Activated CD8-positive, alpha-beta T cell treated with anti-CD3 and anti-CD28 coated beads, Interleukin-2, amount 10 ng/mL, durations not matched to agents 7 days and 5 days (primary cell): ENCODE results near the gene TCF3. TPM values are rescaled to one million over a fixed set of nuclear protein-coding genes. Genes with fewer than 3 reads are reported as not detected.

Experiments
- ATAC-seq: fragments of 150-1000 bp; cut with Tn5 transposase; one replicate; pipeline ENCODE4 v1.10.0; 2021; ENCODE audit warnings: moderate library complexity
- CTCF ChIA-PET: fragments of 350-600 bp; sonication (Branson Sonifier 250); formaldehyde crosslinking; loops from one replicate; lab custom pipeline; 2021; ENCODE audit warnings: antibody characterized with exemption; lab: Charles Lee
- POLR2A ChIA-PET: fragments of 350-600 bp; sonication (Branson Sonifier 250); formaldehyde crosslinking; loops from one replicate; lab custom pipeline; 2021; ENCODE audit warnings: antibody characterized with exemption; lab: Charles Lee
- DNase-seq: peaks from one replicate; pipeline ENCODE4 v3.0.0-alpha.2; 2020
- H3K27ac Mint-ChIP-seq: one replicate; pipeline ENCODE4 v1.8.0; 2021; ENCODE audit warnings: mild to moderate bottlenecking, mixed read lengths
- H3K27me3 Mint-ChIP-seq: one replicate; pipeline ENCODE4 v1.8.0; 2021; ENCODE audit warnings: low read depth, mixed read lengths
- H3K36me3 Mint-ChIP-seq: one replicate; pipeline ENCODE4 v1.8.0; 2021; ENCODE audit warnings: low read depth, mixed read lengths
- H3K4me1 Mint-ChIP-seq: one replicate; pipeline ENCODE4 v1.8.0; 2021; ENCODE audit warnings: low read depth, mixed read lengths
- H3K4me3 Mint-ChIP-seq: one replicate; pipeline ENCODE4 v1.8.0; 2021; ENCODE audit warnings: mild to moderate bottlenecking, mixed read lengths
- H3K9me3 Mint-ChIP-seq: one replicate; pipeline ENCODE4 v1.8.0; 2022; ENCODE audit warnings: mixed read lengths; ENCODE audit not compliant: insufficient read depth
- total RNA-seq, 2 experiments: library from RNA; stranded (reverse); gene quantifications; one replicate each; pipeline ENCODE4 v1.2.3, GENCODE V29; 2021

Gene TCF3
- total RNA-seq, 2 experiments from 2014 or later = 130 to 137 TPM

GRCh38 chr19:1598777-1599459, 53.5 kb downstream of the TCF3 start:
- Mint-ChIP-seq H3K27me3 (no peaks in the 10 kb centered on the region), H3K36me3 (peaks cover 33% of the 10 kb centered on the region), H3K4me3 (no peak overlapping the region), H3K4me1 (peaks cover 14% of the 10 kb centered on the region), H3K27ac (no peak overlapping the region), H3K9me3 (no peaks in the 10 kb centered on the region)
- POLR2A ChIA-PET = no interaction called here
- CTCF ChIA-PET = no interaction called here
- DNase-seq = no peak
- ATAC-seq = no peak

GRCh38 chr19:1593501-1593772, 59.0 kb downstream of the TCF3 start:
- POLR2A ChIA-PET = interaction anchor here (1.0 to 1.9 kb wide), 4 partner anchors 9 to 77 kb away, joined by 3 to 7 read pairs (median 6); partner anchors contain the start of gene UQCR11
- peak overlapping the region; percentile 81 for H3K27ac Mint-ChIP-seq
- H3K4me1 Mint-ChIP-seq = peaks cover 21% of the 10 kb centered on the region

GRCh38 chr19:1592755-1593500, 59.5 kb downstream of the TCF3 start, which contains the start of gene MBD3:
Gene MBD3, minus strand, starts transcription at chr19:1592865. Its CDS starts 234 bp downstream, at chr19:1592631.
- ChIA-PET CTCF (interaction anchor here (1.0 to 2.0 kb wide), 6 partner anchors 10 to 233 kb away, joined by 3 to 8 read pairs (median 6); partner anchors contain the start of gene UQCR11), POLR2A (interaction anchor here (0.6 to 1.9 kb wide), 6 partner anchors 9 to 78 kb away, joined by 3 to 7 read pairs (median 4); partner anchors contain the start of gene UQCR11)
- peaks cover 21% of the 10 kb centered on the region for H3K4me1 Mint-ChIP-seq
- H3K4me3 Mint-ChIP-seq = peak within 1 kb of the TSS; percentile 88
- H3K27me3 Mint-ChIP-seq = no peaks in the 10 kb centered on the region
- peaks cover 22% of the 10 kb centered on the region for H3K36me3 Mint-ChIP-seq
- DNase-seq (peak; percentile 90), ATAC-seq (peak; percentile 85)
- peak within 1 kb of the TSS; percentile 87 for H3K27ac Mint-ChIP-seq
- H3K9me3 Mint-ChIP-seq = no peaks in the 10 kb centered on the region

More at GRCh38 chr19:1593501-1593772, 59.0 kb downstream of the TCF3 start:
- peaks cover 26% of the 10 kb centered on the region for H3K36me3 Mint-ChIP-seq
- no peaks in the 10 kb centered on the region for H3K9me3 Mint-ChIP-seq
- ATAC-seq (no peak), DNase-seq (no peak)
- H3K4me3 Mint-ChIP-seq = peak overlapping the region; percentile 88
- CTCF ChIA-PET = interaction anchor here (1.0 to 2.0 kb wide), 6 partner anchors 10 to 233 kb away, joined by 3 to 8 read pairs (median 6); partner anchors contain the start of gene UQCR11
- no peaks in the 10 kb centered on the region for H3K27me3 Mint-ChIP-seq

- Mint-ChIP-seq H3K9me3 (no peaks in the 10 kb centered on the region), H3K36me3 (peaks cover 17% of the 10 kb centered on the region), H3K4me3 (peak overlapping the region; percentile 84), H3K4me1 (peaks cover 24% of the 10 kb centered on the region), H3K27ac (peak overlapping the region; percentile 87), H3K27me3 (no peaks in the 10 kb centered on the region)
- ATAC-seq = peak; percentile 83
- POLR2A ChIA-PET = interaction anchor here (0.7 to 1.9 kb wide), 4 partner anchors 10 to 79 kb away, joined by 3 to 7 read pairs (median 4); partner anchors contain the start of gene UQCR11
- DNase-seq = peak; percentile 85
- CTCF ChIA-PET = interaction anchor here (1.2 to 2.0 kb wide), 5 partner anchors 11 to 234 kb away, joined by 5 to 12 read pairs (median 7); no protein-coding TSS in a partner anchor
These were observed 60.2 kb downstream of the TCF3 start for GRCh38 chr19:1592024-1592754.

- Mint-ChIP-seq H3K4me3 (peak overlapping the region; percentile 84), H3K27ac (peak overlapping the region; percentile 80), H3K9me3 (no peaks in the 10 kb centered on the region), H3K36me3 (peaks cover 17% of the 10 kb centered on the region), H3K4me1 (peaks cover 24% of the 10 kb centered on the region), H3K27me3 (no peaks in the 10 kb centered on the region)
- ATAC-seq (no peak), DNase-seq (no peak)
- ChIA-PET POLR2A (interaction anchor here (1.0 to 1.4 kb wide), 2 partner anchors 14 to 61 kb away, joined by 3 to 5 read pairs; no protein-coding TSS in a partner anchor), CTCF (interaction anchor here (0.7 to 1.8 kb wide), 9 partner anchors 13 to 235 kb away, joined by 3 to 12 read pairs (median 4); no protein-coding TSS in a partner anchor)
These were observed 60.9 kb downstream of the TCF3 start for GRCh38 chr19:1591421-1592023.

GRCh38 chr19:1590641-1591397, 61.6 kb downstream of the TCF3 start:
- peak overlapping the region; percentile 84 for H3K4me3 Mint-ChIP-seq
- ChIA-PET CTCF (interaction anchor here (0.7 to 1.8 kb wide), 10 partner anchors 13 to 235 kb away, joined by 3 to 12 read pairs (median 4); no protein-coding TSS in a partner anchor), POLR2A (interaction anchor here (1.0 to 1.4 kb wide), 2 partner anchors 15 to 62 kb away, joined by 3 to 5 read pairs; no protein-coding TSS in a partner anchor)
- peak; percentile 35 for ATAC-seq
- peaks cover 20% of the 10 kb centered on the region for H3K36me3 Mint-ChIP-seq
- peak overlapping the region; percentile 80 for H3K27ac Mint-ChIP-seq
- H3K9me3 Mint-ChIP-seq = no peaks in the 10 kb centered on the region
- H3K27me3 Mint-ChIP-seq = no peaks in the 10 kb centered on the region
- peaks cover 24% of the 10 kb centered on the region for H3K4me1 Mint-ChIP-seq
- peak; percentile 61 for DNase-seq

GRCh38 chr19:1587872-1588271, 64.5 kb downstream of the TCF3 start:
- H3K27me3 Mint-ChIP-seq = no peaks in the 10 kb centered on the region
- CTCF ChIA-PET = interaction anchor here (0.8 to 1.2 kb wide), 2 partner anchors 41 to 84 kb away, joined by 4 read pairs; no protein-coding TSS in a partner anchor
- no peak overlapping the region for H3K27ac Mint-ChIP-seq
- ATAC-seq (no peak), DNase-seq (no peak)
- H3K4me3 Mint-ChIP-seq = no peak overlapping the region
- peaks cover 23% of the 10 kb centered on the region for H3K36me3 Mint-ChIP-seq
- H3K4me1 Mint-ChIP-seq = peaks cover 19% of the 10 kb centered on the region
- H3K9me3 Mint-ChIP-seq = no peaks in the 10 kb centered on the region
- POLR2A ChIA-PET = no interaction called here

DNA sequence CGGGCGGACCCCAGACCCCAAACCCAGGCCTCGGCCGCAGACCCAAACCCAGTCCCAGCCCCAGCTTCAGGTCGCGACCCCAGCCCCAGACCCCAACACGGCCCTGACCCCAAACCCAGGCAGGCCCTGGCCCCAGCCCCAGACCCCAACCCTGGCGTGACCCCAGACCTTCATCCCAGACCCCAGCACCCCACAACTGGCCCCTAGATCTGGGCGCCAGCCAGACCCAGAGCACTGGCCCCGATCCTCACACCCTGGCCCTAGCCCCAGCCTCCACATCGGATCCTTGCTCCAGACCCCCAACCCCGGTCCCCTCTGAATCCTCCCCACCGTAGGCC, 67.2 kb downstream of the TCF3 start:
- Mint-ChIP-seq H3K36me3 (peaks cover 31% of the 10 kb centered on the region), H3K4me1 (peaks cover 8% of the 10 kb centered on the region), H3K9me3 (no peaks in the 10 kb centered on the region), H3K4me3 (no peak overlapping the region), H3K27me3 (no peaks in the 10 kb centered on the region), H3K27ac (no peak overlapping the region)
- ATAC-seq (no peak), DNase-seq (no peak)
- POLR2A ChIA-PET = no interaction called here
- CTCF ChIA-PET = no interaction called here

- DNase-seq (no peak), ATAC-seq (no peak)
- Mint-ChIP-seq H3K36me3 (peaks cover 34% of the 10 kb centered on the region), H3K27me3 (no peaks in the 10 kb centered on the region), H3K27ac (no peak overlapping the region), H3K9me3 (no peaks in the 10 kb centered on the region), H3K4me1 (peaks cover 5% of the 10 kb centered on the region), H3K4me3 (no peak overlapping the region)
- ChIA-PET POLR2A (no interaction called here), CTCF (no interaction called here)
These were observed 67.7 kb downstream of the TCF3 start for GRCh38 chr19:1584500-1585242.

- no peak overlapping the region for H3K27ac Mint-ChIP-seq
- ATAC-seq (no peak), DNase-seq (no peak)
- ChIA-PET CTCF (no interaction called here), POLR2A (interaction anchor here (0.6 kb wide), 1 partner anchor 11 kb away, joined by 3 read pairs; the partner anchor contains the start of gene MBD3)
- no peaks in the 10 kb centered on the region for H3K9me3 Mint-ChIP-seq
- no peaks in the 10 kb centered on the region for H3K27me3 Mint-ChIP-seq
- H3K4me1 Mint-ChIP-seq = no peaks in the 10 kb centered on the region
- H3K4me3 Mint-ChIP-seq = no peak overlapping the region
- peaks cover 35% of the 10 kb centered on the region for H3K36me3 Mint-ChIP-seq
These were observed 70.2 kb downstream of the TCF3 start for GRCh38 chr19:1582201-1582600.
